Brain pericyte (primary cell): Measurements from ENCODE around the gene TNFSF8.

Experiments used
- DNase-seq: peaks from one replicate; pipeline ENCODE4 v3.0.0-alpha.2; 2012; ENCODE audit warnings: low read depth, low spot score

The TNFSF8 gene

DNA sequence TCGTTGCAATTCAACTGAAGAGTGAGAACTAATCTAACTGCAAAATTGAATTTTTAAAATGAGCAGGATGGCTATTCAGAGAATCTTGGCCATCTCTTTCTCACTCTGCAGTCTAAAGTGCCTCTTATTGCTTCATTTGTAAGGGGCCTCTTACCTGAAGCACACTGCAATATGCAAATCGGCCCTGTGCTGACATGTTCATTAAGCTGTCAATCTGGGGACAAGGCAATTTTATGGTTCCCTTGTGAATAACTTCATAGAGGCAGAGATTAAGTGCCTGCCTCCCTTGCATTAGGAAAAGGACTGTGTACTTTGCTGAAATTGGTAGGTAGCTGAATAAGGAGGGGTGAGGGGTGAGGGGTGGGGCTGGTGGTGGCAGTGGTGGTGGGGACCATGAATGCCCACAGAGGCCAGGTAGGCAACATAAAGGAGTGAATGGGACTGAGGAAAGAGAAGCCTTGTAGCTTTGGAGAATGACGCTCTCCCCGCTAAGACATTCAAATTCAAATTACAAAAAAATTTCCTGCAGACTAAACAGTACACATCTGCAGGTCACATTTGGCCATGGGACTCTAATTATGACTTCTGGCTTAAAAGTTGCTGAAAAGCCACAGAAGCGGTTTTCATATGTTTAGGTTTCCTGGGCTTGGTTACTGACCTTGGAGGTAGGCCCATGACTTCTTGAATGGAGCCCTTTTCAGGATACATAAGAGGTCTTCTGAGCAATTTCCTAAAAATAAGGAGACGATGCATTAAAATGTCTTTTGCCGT, 25.0 kb downstream of the TNFSF8 start:
- no peak for DNase-seq

DNA sequence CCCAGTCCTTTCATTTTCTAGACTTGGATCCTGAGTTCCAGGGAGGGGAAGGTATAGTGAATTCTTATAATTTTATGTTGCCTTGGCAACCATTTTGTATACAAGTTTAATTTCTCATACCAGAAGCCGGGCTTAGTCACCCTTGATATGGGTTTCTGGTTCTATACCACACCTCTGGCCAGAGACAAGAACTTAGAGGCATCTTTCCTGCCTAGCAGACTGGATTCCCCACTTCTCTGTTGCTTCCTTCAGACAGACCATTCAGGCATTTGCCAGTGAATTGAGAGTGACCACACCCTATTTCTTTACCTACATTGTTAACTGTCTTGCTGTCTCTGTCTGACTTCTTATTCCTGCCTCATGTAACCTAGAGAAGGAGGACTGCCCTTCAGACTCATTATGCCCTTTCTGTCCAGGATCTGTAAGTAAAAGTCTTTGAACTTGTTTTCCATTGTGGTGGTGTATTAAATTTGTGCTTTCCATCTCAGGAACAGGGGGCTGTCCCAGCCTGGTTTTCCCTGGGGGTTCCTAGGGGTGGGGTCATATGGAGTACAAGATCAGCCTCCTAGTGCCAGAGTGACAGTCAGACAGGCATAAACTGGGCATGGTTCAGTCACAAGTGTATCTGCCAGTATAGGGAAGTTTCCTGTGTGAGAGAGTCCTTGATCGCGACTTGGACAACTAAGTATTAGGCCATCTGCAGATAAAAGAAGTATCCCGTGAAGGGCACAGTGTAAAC, 27.4 kb downstream of the TNFSF8 start:
- DNase-seq: no peak

DNA sequence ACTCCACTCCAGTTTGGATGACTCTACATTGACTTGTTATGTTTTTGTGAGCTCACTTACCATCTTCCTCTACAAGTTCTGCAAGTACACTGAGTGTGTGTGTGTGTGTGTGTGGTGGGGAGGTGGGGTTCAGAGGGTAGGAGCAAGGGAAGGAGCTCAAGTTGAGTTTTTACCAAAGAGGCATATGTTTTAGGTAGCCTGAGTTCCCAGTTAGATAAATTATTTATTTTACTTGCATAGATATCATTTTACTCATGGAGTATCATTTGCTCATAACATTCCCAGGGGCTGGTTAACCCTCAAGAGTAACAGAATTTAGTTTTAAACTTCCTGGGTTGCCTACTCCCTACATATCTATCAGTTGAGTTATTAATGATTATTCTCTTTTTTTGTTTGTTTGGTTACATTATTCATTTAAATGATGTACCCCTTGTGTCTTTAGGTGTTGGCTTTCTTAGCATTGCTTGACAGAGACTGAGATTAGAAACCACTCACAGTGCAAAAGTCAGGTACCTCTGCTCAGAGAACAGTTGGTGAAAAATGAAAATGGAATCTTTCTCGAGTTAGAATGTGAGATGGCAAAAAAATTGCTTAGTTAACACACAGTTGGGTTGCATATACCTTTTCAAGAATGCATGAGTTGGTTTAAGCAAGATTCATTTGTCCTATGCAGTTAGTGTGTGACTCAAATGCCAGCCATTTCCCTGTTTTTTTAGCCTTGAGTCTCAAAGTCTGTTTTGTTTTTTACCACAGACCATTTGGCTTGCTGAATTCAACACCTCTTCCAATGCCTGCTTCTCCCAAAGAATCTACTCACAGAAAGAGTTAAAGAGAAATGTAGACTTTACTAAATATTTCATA, 29.2 kb downstream of the TNFSF8 start:
- DNase-seq: no peak

DNA sequence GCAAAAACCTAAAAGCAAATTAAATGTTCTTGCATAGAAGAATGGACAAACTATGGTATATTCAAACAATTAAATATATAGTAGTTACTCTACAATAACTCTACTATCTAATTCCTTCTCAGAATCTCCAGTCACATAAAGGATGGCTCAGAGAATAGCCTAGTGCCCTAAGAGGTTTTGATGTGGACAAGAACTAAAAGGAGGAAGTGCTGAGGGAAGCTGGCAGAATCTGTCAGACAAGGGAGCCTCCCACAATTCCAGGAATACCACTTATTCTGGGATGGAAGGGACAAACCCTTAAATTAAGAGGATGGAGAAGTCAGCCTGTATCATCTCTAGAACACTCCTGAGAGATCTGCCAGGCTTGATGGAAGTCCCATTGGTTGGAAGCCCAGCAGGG, 30.4 kb downstream of the TNFSF8 start:
- DNase-seq: no peak

DNA sequence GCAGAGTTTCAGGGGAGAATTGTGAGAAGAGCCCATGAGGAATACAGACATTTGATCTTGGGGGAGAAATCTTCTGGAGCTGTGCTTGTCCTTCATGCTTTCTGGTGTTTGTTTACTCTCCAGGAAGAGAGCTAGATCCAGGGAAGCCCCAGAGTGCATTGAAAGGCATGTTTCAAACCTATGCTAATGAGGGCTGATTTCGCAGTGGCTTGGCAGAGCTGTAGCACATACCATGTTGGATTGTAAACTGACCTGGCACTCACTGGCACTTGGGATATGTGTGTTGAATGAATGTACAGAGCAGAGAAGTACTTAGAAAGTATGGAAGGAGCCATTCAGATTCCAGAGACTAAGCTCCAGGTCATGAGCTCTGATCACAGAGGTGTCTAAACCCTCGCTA, 30.9 kb downstream of the TNFSF8 start:
- no peak for DNase-seq

DNA sequence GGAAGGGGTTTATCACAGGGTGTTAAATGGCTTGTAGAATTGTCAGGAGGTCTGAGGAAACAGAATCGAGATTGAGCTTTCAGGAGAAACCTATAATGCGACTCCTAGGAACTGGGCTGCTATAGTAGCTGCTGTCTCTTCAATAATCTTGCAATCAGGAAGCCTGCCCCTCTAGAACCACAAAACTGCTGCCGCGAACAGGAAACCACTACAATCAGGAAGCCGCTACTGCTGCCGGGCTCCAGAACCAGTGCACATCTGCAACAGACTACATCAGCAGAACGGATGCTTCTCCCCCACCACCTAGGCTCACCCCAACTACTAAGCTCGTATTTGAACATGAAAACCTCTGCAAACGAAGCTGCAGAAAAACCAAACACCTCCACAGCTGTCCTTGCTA, 31.6 kb downstream of the TNFSF8 start:
- no peak for DNase-seq

DNA sequence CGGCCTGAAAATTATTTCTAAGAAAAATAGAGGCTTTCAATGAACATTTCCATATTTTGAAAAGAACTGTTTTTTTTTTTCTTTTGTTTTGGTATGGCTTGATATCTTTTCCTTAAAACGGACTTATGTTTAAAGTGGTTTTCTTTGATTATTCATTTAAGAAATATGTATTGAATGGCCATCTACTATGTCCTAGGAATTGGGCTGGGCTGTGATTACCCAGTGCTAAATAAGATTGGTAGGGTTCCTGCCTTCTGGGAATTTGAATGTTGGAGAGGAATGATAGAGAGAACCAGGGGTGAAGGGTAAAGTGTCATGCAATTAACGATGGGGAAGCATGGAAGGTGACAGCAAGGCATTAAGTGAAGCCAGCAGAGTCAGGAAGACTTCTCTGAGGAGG, 33.2 kb downstream of the TNFSF8 start:
- DNase-seq: no peak

DNA sequence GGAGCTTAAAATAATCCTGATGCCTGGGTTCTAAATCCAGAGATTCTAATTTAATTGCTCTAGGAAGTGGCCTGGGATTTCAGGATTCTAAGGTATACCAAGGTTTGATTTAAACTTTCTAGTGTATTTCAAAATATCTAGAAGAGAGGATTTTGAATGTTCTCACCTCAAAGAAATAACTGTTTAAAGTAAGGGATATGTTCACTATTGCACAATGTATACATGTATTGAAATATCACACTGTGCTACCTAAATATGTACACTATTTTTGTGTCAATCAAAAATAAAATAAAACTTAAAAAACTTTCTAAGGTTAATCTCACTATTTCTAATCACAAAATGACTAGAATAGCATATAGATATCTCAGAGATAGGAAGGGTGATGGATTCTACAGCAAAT, 34.0 kb downstream of the TNFSF8 start:
- DNase-seq: no peak

DNA sequence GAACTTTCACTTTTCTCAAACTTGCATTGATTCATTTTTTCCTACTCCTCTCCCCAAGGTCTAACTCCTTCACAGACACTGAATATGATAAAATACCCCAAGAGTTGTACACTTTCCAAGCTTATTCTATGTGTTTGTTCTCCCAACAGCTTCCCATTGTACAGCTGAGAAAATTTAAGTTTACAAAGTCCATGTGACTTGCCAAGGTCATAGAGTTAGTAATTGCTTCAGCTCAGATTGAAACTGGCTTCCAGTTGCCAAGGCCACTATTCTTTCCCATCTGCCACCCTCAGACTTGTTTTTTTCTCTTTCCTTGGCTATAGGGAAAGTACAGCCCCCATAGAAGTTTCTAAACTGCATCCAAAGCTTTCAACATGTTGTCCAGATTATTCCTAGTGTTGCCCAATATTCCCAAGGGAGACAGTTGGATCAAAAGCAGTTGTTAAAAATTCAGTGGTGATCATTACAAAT, 34.8 kb downstream of the TNFSF8 start:
- no peak for DNase-seq

DNA sequence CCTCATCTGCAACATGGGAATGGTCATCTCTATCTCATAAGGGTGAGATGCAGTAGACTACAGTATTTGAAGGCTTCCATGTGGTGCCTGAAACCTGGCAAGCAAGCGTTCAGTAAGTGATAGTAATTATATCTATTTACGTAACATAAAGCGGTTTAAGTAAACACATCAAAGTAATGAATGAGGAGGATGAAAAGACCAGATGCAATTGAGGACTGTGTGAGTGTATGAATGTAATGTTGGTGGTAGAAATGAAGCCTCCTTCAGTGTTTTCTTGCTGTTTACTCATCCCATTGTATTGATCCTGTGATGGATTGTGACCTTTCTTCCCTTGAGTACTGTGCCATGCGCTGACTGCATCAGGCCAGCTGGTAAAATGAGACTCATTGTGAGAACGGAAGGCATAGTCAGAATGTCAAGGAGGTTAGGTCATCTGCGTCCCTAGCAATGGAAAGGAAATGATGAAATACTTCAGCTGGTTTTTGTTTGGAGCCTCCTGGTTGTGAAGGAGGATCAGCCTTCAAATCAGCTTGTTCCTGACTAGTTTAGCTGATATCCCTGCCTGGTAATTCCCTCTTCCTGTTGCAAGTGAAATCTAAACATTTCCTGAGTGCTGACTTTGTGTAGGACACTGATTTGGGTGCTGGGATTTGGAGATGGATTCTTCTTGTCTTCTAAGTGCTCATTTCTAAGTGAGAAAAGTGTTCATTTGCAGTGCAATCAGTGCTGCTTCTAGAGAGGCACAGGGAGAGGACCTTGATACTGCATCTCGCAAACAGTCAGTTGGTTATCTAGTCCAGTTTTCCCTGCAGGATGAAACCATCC, 35.6 kb downstream of the TNFSF8 start:
- peak; percentile 53 for DNase-seq

DNA sequence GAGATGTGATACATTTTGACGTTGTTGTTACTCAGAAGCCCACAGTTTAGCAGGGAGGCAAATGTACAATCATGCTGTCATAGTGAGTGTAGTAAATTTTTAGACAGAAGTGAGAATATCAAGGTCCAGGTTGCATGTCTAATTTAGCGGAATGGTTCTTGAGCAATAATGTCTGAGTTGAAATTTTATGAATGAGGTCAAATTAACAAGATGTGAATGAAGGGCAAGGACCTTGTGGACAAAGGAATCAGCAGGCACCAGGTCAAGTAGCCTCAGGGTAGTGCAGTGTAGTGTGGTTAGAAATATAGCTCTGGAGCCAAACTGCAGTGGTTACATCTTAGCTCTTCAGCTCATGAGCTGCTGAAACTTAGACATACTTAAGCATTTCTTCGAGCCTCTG, 36.2 kb downstream of the TNFSF8 start:
- DNase-seq: no peak

DNA sequence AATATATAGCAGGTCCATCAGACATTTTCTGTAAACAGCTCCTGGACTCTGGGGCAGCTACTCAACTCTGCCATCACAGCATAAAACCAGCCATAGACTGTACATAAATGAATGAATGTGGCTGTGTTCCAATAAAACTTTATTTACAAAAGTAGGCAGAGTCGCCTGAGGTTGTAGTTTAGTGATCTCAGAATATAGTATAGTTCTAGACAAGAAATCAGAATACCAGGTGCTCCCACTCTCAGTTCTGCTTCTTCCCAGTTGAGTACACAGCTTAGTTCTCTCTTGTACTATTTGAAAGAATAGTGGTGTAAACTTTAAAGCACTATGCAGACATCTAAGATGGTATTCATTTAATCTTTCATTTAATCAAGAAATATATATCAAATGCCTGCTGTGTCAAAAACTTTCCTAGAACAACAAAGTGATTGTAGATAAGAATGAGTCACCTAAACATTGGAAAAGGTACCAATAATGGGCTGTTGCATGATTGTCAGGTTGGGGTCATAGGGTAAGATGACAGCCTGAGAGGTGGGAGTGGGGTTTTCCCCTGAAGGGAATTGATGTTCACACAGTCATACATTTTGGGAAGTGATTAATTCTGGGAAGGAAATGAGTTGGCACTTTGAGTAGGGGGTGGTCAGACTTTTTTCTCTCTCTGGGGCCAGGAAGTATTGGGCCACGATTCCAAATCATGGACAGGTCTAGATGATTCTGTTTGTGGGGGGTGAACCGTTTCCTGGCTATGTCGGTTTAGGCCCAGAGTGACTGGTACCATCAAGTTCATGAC, 37.0 kb downstream of the TNFSF8 start:
- no peak for DNase-seq

DNA sequence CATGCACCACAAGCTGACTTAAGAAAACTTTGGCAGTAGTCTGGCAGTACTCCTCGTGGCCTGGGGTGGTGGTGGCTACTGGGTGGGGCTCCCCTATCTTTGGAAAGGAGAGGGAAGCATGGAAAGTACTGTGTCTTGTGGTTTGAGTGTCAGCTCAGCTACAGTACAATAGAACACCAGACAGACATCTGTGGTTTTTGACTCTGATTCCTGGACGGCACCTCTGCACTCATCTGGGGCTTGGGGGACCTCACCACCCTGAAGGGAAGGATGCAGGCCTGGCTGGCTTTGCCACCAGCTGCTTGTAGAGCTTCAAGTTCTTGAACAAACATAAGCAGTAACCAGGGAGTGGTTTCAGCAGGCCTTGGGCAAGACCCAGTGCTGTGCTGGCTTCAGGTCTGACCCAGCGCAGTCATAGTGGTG, 40.6 kb downstream of the TNFSF8 start:
- DNase-seq: no peak

DNA sequence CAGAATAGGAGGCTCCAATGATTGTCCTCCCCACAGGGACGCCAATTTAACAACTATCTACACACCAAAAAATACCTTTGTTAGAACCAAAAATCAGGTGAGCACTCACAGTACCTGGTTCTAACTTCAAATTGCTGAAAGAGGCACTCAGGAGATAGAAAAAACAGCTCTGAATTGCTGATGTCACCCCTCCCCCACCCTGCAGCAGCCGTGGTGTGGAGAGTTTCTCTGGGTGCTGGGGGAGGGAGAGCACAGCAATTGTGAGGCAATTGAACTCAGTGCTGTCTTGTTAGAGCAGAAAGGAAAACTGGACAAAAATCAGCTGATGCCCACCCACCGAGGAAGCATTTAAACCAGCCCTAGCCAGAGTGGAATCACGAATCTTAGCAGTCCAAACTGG, 41.8 kb downstream of the TNFSF8 start:
- no peak for DNase-seq

DNA sequence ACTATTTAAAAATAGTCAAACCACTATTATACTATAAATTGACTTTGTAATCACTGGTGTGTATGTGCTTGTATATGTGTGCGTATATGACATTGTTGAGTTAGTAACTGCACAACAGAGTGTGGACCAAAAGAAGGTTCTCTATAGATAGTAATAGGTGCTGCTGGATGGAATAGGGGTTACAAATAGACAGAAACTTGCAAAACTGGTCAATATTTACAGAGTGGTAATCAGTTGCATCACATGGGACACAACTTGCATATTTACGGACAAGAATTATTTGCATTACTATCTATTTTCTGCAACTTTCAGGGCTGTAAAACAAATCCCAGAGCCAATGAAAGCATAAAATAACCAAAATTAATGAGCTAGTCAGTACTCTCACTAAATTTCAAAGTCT, 42.4 kb downstream of the TNFSF8 start:
- DNase-seq: no peak

DNA sequence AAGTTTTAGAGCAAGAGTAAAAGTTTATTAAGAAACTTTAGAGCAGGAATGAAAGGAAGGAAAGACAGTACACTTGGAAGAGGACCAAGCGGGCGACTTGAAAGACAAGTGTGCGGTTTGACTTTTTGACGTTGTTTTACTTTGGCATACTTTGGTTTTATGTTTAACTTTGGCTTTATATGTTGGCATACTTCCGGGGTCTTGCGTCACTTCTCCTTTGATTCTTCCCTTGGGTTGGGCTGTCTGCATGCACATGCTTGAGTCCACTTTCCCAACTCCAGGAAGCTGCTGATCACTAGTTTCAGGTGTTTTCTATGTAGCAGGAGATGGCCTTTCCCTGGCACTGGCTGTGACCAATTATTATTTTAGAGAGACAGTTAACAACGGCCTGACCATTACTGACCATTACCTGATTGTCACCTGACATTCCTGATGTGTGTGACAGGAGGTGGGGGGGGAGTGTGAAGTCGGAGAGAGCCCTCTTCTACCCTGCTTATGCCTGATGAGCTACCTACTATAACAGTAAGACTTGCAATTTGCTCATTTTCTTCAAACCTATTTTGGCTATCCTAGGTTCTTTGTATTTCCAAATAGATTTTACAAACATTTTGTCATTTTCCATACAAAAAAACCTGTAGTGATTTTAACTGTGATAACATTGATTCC, 45.5 kb downstream of the TNFSF8 start:
- DNase-seq: no peak

DNA sequence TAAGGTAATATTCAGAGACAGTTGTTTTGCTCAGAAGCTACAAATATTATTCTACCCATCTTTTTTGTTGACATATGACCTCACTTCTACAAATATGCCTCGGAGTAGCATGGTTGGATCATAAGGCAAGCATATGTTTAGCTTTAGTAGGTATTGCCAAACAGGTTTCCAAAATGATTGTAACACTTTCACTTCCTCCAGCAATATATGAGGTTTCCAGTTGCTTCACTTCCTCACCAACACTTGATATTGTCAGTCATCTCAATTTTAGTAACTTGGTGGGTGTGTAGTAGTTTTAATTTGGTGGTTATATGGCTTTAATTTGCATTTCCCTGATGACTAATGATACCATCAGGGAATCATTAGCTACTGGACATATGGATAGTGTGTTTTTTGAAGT, 46.7 kb downstream of the TNFSF8 start:
- no peak for DNase-seq

DNA sequence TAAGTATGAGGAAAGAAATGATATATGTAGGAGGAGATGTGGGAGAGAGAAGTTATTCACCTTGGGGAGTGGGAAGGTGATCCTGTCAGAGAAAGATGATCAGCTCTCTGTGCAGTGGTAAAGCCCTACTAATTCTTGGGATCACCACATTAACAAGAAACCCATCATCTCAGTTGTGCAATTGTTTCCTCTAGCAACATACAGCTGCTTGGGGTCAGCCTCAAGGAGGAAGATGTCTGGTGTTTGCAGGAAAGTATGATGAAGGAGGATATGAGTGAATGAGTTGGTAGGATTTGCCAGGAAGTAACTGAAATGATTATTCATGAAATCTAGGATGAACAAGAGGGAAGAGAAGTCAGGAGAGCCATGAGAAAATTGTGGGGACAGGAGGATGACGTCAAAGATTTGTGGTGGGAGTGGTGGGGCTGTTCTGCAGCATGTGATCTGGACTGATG, 50.1 kb downstream of the TNFSF8 start:
- no peak for DNase-seq

DNA sequence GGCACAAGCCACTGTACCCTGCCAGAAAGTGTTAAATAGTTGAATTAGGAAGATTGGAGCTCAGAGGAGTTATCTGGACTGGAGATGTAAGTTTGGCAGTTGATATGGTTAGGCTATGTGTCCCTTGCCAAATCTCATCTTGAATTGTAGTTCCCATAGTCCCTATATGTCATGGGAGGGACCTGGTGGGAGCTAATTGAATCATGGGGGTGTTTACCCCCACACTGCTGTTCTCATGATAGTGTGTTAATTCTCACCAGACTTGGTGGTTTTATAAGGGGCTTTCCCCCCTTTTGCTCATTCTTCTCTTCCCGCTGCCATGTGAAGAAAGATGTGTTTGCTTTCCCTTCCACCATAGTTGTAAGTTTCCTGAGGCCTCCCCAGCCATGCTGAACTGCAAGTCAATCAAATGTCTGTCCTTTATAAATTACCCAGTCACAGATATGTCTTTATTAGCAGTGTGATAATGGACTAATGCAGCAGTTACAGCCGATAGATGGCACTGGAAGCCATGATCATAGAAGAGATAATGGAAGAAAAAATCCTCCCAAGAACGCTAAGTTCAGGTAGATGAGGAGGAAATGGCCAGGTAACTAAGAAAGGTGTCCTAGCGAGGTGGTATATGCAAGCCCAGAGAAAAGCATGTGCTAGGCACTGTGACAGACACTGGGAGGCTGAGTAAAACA, 51.4 kb downstream of the TNFSF8 start:
- DNase-seq: no peak
